ENCODE results near the gene S100A3.

GRCh38 chr1:153533689-153534201 is 15.3 kb downstream of the S100A3 start:
- TF ChIP-seq, protein P1, sequence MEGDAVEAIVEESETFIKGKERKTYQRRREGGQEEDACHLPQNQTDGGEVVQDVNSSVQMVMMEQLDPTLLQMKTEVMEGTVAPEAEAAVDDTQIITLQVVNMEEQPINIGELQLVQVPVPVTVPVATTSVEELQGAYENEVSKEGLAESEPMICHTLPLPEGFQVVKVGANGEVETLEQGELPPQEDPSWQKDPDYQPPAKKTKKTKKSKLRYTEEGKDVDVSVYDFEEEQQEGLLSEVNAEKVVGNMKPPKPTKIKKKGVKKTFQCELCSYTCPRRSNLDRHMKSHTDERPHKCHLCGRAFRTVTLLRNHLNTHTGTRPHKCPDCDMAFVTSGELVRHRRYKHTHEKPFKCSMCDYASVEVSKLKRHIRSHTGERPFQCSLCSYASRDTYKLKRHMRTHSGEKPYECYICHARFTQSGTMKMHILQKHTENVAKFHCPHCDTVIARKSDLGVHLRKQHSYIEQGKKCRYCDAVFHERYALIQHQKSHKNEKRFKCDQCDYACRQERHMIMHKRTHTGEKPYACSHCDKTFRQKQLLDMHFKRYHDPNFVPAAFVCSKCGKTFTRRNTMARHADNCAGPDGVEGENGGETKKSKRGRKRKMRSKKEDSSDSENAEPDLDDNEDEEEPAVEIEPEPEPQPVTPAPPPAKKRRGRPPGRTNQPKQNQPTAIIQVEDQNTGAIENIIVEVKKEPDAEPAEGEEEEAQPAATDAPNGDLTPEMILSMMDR (IDR thresholded peaks at IDR 0.05) = no peak
- TF ChIP-seq POLR2AphosphoS5 (IDR thresholded peaks at IDR 0.05) = peak; percentile 84
- no peak for TF ChIP-seq POLR2A (IDR thresholded peaks at IDR 0.05)

Data from gastroesophageal sphincter (tissue), 3 donors.